IPS-NIHi7 (cell line): ENCODE measurements around the gene PHF2.
A peak's percentile ranks its signal among the peaks of the same experiment; 100 is the strongest.

Source experiments
- DNase-seq: peaks from one replicate; pipeline ENCODE4 v3.0.0; 2012; ENCODE audit warnings: mixed read lengths; ENCODE audit errors: extremely low spot score

Gene PHF2

DNA sequence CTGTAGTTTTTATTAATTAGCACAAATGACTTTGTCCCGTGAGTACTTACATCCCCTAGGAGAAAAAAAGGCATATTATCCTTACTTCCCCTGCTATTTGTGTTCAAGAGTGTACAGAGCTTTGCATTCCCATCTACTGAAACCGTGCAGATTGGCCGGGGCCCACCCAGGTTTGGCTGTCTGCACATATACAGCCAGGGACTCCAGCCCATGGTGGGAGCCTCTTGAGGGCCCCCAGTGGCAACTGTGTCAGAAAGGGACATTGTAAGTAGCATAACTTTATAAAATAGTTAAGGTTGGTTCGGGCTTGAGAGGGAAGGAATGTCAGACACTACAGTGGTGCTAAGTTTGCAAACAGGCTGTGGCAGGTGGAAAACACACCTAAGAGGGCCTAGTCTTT is 24.7 kb downstream of the PHF2 start:
- DNase-seq = no peak

DNA sequence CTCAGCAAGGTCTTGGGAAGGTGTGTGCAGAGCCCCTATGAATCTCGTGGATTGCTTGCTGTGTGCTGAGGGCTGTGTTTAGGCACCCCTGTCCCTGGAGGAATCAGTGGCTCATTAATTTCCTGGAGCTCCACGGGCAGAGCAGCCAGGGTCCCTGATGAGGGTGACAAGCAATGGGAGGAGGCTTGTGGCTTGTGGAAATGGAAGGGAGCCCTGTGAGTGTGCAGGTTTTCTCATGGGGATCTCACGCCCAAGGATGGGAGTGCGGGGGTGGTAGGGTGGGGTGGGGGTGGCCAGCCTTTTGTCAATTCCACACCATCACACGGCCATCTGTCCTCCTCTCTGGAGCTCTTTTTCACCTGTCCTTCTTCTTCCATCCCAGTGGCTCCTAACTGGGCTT is 25.3 kb downstream of the PHF2 start:
- no peak for DNase-seq

DNA sequence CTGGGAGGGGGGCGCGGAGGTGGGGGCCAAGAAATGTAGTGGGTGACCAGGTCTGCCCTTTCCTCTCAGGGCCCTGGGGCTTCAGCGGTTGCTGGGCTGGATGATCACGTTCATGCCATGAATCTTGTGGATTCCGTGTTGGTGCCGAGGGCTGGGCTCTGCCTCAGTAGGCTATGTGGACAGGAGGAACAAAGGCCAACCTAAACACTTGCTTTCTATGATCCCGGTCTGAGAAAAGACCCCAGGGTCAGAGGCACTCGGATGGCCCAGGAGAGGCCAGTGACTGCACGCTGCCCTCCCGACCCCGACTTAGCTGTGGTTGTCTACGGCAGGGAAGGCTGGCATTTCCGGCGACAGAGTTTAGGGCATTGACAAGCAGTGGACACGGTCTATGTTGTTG is 26.6 kb downstream of the PHF2 start:
- no peak for DNase-seq

- DNase-seq = no peak
Observed at GRCh38 chr9:93603906-93604326, 27.5 kb downstream of the PHF2 start.

- no peak for DNase-seq
Observed at GRCh38 chr9:93606187-93606586, 29.8 kb downstream of the PHF2 start.

DNA sequence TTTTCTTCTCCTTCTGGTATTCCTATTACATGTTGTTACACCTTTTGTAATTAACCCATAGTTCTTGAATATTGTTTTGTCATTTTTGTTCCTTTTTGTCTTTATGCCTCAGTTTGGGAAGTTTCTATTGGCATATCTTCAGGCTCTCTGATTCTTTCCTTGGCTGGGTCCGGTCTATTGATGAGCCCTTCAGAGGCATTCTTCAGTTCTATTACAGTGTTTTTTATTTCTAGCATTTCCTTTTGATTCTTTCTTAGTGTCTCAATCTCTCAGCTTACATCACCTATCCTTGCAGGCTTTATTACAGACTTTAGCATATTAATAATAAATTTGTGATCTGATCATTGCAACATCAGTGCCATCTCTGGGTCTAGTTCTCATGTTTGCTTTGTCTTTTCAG is 33.8 kb downstream of the PHF2 start:
- no peak for DNase-seq

DNA sequence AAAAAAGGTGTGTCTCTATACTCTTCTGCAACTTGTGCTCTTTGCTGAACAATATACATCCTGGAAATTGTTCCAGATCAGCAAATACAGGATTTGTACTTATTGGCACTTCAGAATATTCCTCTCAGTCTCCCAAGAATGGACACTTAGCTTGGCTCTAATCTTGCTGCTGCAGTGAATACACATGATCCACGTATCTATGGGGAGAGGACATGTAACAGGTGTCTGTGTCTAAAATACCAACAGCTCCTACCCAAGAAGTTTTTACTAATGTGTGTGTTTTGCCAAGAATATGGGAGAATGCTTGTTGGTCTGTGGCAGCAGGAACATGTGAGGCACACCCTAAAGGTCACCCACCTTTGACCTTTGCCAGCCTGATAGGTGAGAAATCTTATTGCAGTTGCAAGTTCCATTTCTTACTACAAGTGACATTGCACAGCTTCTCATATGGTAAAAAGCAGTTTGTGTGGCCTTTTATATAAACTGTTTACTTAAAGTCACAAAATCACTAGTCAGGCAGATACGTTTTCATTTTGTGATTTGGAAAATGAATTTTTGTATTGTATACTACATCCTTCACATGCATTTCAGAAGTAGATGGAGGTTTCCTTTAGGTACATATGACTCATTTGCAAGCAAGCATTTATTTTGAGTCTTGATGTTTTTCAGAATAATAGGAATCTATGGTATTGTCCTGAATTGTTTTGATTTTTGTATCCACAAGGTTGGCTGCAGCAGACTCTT is 35.8 kb downstream of the PHF2 start:
- no peak for DNase-seq

GRCh38 chr9:93612796-93613154 is 36.4 kb downstream of the PHF2 start:
- no peak for DNase-seq

DNA sequence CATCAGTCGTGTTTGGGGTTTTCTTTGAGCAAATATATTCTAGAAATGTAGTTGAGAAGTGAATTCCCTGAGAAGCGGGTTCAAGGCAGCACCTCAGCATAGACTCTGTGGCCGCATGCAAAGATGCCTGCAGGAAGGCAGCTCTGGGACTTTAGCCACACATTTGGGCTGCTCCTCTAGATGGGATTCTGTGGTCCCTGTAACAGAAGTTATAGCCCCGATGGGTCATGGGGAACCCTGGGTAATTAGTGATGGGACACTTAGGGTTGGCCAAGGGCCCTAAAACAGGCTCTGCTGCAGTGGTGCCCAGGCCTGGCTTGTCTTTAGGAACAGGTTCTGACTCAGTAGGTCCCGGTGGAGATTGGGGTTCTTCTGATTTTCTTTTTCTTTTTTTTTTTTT is 36.8 kb downstream of the PHF2 start:
- DNase-seq = no peak

DNA sequence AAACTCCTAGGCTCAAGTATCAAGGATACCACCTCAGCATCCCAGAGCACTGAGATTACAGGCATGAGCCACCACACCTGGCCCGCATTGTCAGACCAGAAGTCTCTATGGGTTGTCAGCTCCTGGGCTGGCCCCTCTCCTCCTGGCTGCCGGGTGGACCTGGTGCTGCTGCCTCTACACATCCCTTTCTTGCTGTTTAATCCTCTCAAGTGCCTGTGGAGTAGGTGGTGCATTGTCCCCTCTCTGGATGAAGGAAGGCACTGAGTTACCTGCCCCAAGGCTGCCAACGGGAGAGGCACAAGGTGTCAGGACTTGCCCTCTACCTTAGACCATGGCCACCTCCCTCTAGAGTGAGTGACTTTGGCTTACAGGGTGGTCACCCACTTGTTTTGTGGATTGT is 37.4 kb downstream of the PHF2 start:
- no peak for DNase-seq

DNA sequence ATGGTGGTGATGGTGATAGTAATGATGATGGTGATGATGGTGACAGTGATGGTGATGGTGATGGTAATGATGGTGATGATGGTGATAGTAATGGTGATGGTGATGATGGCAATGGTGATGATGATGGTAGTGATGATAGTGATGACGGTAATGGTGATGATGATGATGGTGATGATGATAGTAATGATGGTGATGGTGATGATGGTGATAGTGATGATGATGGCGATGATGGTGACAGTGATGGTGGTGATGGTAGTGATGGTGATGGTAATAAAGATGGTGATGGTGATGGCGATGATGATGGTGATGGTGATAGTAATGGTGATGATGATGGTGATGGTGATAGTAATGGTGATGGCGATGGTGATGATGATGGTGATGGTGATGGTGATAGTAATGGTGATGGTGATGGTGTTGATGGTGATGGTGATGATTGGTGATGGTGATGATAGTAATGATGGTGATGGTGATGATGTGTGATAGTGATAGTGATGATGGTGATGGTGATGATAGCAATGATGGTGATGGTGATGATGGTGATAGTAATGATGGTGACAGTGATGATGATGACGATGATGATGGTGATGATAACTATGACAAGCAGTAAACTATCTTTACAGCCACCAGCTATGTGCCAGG is 38.6 kb downstream of the PHF2 start:
- no peak for DNase-seq

- no peak for DNase-seq
Observed at GRCh38 chr9:93616044-93616443, 39.7 kb downstream of the PHF2 start.

- no peak for DNase-seq
Observed at GRCh38 chr9:93617273-93617672, 40.9 kb downstream of the PHF2 start.

DNA sequence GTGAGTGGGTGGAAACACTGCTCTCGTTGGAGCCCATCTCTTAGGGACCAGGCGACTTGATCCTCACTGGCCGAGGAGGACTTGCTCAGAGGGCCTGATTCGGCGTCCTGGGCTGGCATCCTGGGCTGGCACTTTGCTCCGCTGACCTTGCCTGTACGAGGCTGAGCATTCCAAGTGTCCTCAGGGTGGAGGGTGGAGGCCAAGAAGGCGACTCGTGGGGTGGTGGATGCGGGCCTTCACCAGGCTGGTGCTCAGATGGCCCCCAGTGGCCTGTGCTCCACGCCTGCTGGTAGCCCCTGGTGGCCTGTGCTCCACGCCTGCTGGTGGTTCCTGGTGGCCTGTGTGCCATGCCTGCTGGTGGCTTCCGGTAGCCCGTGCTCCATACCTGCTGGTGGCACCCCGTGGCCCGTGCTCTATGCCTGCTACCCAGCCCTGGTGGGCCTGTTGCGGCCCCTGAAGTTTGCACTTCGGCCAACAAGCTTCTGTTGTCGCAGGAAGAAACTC is 42.9 kb downstream of the PHF2 start:
- no peak for DNase-seq

GRCh38 chr9:93620041-93620506 is 43.7 kb downstream of the PHF2 start:
- DNase-seq = peak; percentile 60

- DNase-seq = no peak
Observed at GRCh38 chr9:93620881-93621820, 44.8 kb downstream of the PHF2 start.

DNA sequence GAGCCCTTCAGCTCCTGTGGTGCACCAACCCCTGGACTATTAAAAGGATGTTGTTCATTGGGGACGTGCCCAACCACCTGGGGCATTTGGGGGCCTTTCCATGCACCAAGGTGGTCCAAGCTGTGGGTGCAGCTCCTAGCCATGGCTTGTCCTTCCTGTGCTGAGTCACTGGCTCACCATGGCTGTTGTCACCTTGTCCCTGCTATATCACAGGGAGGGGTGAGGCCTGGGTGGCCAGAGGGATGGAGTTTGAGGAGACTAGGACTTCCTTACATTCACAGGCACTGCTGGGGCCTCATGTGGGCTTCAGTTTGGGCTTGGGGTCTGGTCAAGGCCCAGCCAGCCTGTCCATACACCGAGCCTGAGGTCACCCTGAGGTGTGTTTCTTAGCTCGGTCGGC is 45.5 kb downstream of the PHF2 start:
- DNase-seq = no peak

GRCh38 chr9:93622691-93623090 is 46.3 kb downstream of the PHF2 start:
- DNase-seq = no peak

GRCh38 chr9:93623753-93624152 is 47.4 kb downstream of the PHF2 start:
- no peak for DNase-seq

DNA sequence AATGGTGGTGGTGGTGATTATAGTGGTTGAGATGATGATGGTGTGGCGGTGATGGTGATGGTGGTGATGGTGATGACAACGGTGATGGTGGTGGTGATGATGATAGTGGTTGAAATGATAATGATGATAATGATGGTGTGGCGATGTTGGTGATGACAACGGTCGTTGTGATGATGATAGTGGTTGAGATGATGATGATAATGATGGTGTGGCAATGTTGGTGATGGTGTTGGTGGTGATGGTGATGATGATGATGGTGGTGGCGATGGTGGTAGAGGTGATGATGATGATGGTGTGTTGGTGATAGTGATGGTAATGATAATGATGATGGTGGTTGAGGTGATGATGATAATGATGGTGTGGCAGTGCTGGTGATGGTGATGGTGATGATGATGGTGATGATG is 48.0 kb downstream of the PHF2 start:
- DNase-seq = no peak

DNA sequence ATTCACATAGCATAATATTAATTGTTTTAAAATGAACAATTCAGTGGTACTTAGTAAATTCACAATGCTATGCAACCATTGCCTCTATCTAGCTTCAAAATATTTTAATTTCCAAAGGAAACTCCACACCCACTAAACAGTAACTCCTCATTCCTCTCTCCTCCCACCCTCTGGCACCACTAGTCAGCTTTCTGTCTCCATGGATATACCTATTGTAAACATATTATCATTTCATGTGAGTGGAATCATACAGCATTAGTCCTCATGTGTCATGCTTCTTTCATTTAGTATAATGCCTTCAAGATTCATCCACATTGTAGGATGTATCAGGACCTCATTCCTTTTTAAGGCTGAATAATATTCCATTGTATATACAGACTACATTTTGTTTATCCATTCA is 48.6 kb downstream of the PHF2 start:
- no peak for DNase-seq

DNA sequence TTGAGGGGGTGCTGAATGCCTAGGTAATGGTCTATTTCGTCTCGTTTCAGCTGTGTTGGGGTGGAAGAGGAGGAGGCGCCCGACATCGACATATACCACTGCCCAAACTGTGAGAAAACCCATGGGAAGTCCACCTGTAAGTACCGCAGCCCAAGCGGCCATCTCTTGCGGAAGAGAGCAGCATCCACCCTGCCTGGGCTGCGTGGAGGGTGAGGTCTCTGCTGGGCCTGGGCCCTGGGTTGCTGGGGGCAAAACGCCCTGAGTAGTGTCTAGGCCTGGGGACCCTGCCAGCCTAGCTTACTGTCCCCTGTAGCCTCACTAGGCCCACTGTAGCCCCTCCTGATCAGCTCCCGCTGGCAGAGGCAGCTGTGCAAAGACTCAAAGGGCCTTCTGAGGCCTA is 53.5 kb downstream of the PHF2 start:
- no peak for DNase-seq
